ENCODE data around the gene CFP. TPM values are rescaled to one million over a fixed set of nuclear protein-coding genes. Genes with fewer than 3 reads are reported as not detected.

CFP gene
- total RNA-seq, 4 donors from 2014 or later: 6.8 to 16.1 (median 9.9) TPM

DNA sequence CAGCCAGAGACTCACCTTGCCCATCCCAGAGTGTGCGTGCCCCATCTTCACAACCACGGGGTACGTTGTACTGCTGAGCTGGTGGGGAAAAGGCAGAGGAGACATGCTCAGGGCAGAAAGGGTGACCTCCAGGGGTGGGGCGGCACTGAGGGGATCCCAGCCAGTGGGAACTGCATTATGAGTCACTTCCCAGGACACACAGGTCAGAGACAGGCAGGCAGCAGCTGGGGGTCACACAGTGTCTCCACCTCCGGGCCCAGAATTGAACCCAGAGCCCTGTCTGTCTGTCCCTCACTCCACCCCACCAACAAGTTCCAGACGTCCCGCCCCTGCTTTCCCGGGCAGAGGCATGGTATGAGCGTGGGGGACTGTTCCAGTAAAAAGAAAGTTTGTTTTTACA lies 52.3 kb downstream of the CFP start:
- no peak overlapping the region for H3K4me3 ChIP-seq
- TF ChIP-seq POLR2A (IDR thresholded peaks at IDR 0.05; ENCODE audit: low read depth): no peak
- TF ChIP-seq, protein P1, sequence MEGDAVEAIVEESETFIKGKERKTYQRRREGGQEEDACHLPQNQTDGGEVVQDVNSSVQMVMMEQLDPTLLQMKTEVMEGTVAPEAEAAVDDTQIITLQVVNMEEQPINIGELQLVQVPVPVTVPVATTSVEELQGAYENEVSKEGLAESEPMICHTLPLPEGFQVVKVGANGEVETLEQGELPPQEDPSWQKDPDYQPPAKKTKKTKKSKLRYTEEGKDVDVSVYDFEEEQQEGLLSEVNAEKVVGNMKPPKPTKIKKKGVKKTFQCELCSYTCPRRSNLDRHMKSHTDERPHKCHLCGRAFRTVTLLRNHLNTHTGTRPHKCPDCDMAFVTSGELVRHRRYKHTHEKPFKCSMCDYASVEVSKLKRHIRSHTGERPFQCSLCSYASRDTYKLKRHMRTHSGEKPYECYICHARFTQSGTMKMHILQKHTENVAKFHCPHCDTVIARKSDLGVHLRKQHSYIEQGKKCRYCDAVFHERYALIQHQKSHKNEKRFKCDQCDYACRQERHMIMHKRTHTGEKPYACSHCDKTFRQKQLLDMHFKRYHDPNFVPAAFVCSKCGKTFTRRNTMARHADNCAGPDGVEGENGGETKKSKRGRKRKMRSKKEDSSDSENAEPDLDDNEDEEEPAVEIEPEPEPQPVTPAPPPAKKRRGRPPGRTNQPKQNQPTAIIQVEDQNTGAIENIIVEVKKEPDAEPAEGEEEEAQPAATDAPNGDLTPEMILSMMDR (IDR thresholded peaks at IDR 0.05): no peak
- TF ChIP-seq EP300 (IDR thresholded peaks at IDR 0.05): no peak
- TF ChIP-seq POLR2AphosphoS5 (IDR thresholded peaks at IDR 0.05): no peak
- H3K27me3 ChIP-seq: peaks cover 0 to 9% (median 0%) of the 10 kb centered on the region in 4 donors
- DNase-seq (ENCODE audit: extremely low spot score): no peak
- no peaks in the 10 kb centered on the region for H3K36me3 ChIP-seq
- H3K4me1 ChIP-seq: peaks cover 2 to 28% (median 26%) of the 10 kb centered on the region in 4 donors
- intact Hi-C loops (cut with DNase I): no loop called here
- no peaks in the 10 kb centered on the region for H3K9me3 ChIP-seq
- H3K27ac ChIP-seq (replicated peaks in 1 of 4): no peak overlapping the region
- 61% methylated on average over 8 of the region's 9 CpGs for WGBS

DNA sequence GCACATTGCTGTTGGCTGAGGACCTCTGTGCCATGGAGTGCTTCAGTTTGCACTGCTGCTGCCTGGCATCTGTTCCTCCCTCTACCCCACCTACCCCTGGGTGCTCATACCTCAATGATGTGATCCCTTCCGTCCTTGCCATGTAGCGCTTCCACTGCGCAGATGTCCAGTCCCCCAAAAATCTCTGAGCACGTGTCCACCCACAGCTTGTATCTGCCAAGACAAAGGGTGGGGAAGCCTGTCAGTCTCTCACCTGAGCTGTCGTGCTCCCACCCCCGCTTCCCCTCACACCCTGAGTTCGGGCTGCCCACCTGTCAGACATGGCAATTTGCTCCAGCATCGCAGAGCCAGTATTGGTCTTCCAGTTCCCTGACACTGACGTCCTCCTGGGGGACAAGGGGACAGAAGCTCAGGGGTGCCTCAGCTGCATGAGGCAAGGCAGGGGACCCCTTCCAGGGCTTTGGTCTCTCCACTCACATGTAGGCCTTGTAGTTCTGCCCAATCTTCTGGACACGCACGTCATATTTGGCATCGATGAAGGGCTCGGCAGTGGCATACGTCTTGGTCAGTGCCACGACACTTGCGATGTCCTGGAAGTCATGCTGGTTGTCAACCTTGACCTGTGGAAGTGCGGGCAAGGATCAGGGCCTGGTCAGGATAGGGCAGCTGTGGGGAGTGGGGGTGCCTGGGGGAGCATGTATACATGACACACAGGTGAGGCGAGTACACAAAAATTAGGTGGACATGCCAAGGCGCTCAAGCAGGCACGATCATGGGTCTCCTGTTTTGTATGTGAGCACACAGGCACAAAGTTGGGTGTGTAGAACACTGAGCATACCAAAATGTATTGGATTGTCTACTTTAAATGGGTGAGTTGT lies 53.5 kb downstream of the CFP start:
- 87% methylated on average over 13 of the region's 20 CpGs for WGBS
- Histone ChIP-seq H3K36me3 (peaks cover 0 to 10% (median 6%) of the 10 kb centered on the region in 4 donors), H3K27me3 (peaks cover 0 to 9% (median 0%) of the 10 kb centered on the region in 4 donors), H3K9me3 (no peaks in the 10 kb centered on the region), H3K4me3 (no peak overlapping the region), H3K4me1 (peaks cover 2 to 22% (median 18%) of the 10 kb centered on the region in 4 donors), H3K27ac (replicated peaks in 1 of 4) (no peak overlapping the region)
- TF ChIP-seq, protein P1 (IDR thresholded peaks at IDR 0.05): no peak
- TF ChIP-seq POLR2AphosphoS5 (IDR thresholded peaks at IDR 0.05): no peak
- TF ChIP-seq POLR2A (IDR thresholded peaks at IDR 0.05; ENCODE audit: low read depth): no peak
- no peak for TF ChIP-seq EP300 (IDR thresholded peaks at IDR 0.05)
- DNase-seq (ENCODE audit: extremely low spot score): peak; percentile 5
- intact Hi-C loops (cut with DNase I): no loop called here

GRCh38 chrX:47574547-47575301 lies 55.0 kb downstream of the CFP start:
- H3K9me3 ChIP-seq: no peaks in the 10 kb centered on the region
- 58% methylated on average over 25 of the region's 27 CpGs for WGBS
- peaks cover 10 to 26% (median 19%) of the 10 kb centered on the region in 4 donors for H3K36me3 ChIP-seq
- peak overlapping the region; percentile 28 to 50 (median 38) for H3K4me3 ChIP-seq
- H3K4me1 ChIP-seq: peaks cover 2 to 22% (median 18%) of the 10 kb centered on the region in 4 donors
- H3K27me3 ChIP-seq: peaks cover 0 to 9% (median 0%) of the 10 kb centered on the region in 4 donors
- TF ChIP-seq, protein P1 (IDR thresholded peaks at IDR 0.05): no peak
- TF ChIP-seq EP300 (IDR thresholded peaks at IDR 0.05): no peak
- TF ChIP-seq POLR2AphosphoS5 (IDR thresholded peaks at IDR 0.05): no peak
- TF ChIP-seq POLR2A (IDR thresholded peaks at IDR 0.05; ENCODE audit: low read depth): no peak
- DNase-seq (ENCODE audit: extremely low spot score): no peak
- intact Hi-C loops (cut with DNase I): no loop called here
- H3K27ac ChIP-seq (replicated peaks in 1 of 4): peak overlapping the region; percentile 53 to 67 (median 58)

DNA sequence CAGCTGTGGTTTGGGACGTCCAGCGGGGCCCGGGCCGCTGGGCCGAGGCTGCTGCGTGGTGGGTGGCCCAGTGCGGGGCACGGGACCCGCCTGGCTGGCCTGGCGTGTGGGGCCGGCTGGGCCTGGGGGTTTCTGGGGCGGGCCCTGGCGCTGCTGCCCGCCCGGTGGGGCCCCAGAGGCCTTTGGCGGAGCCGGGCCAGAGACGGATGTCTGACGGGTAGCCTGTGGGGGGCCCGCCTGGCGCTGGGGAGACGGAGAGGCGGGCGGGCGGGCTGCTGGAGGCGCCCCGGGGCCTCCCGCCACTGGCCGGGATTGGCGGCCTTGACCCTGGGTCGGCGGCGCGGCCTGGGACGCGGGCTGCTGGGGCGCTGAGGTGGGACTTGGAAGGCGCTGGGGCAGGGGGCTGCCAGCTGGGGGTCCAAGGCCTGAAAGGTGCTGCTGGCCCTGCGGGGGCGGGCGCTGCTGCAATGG lies 55.6 kb downstream of the CFP start:
- Histone ChIP-seq H3K27ac (replicated peaks in 1 of 4) (peak overlapping the region; percentile 53 to 67 (median 58)), H3K4me3 (peak overlapping the region; percentile 28 to 50 (median 38)), H3K27me3 (peaks cover 0 to 9% (median 0%) of the 10 kb centered on the region in 4 donors), H3K9me3 (no peaks in the 10 kb centered on the region), H3K4me1 (peaks cover 2 to 22% (median 18%) of the 10 kb centered on the region in 4 donors), H3K36me3 (peaks cover 14 to 32% (median 25%) of the 10 kb centered on the region in 4 donors)
- TF ChIP-seq EP300 (IDR thresholded peaks at IDR 0.05) (no peak), POLR2AphosphoS5 (IDR thresholded peaks at IDR 0.05) (no peak), POLR2A (IDR thresholded peaks at IDR 0.05; ENCODE audit: low read depth) (no peak)
- TF ChIP-seq, protein P1 (IDR thresholded peaks at IDR 0.05): no peak
- 46% methylated on average over 6 of the region's 41 CpGs for WGBS
- DNase-seq (ENCODE audit: extremely low spot score): no peak
- intact Hi-C loops (cut with DNase I): no loop called here

All from esophagus muscularis mucosa (tissue), 4 donors.